ENCODE measurements around the gene HMCN1.

Gene HMCN1

DNA sequence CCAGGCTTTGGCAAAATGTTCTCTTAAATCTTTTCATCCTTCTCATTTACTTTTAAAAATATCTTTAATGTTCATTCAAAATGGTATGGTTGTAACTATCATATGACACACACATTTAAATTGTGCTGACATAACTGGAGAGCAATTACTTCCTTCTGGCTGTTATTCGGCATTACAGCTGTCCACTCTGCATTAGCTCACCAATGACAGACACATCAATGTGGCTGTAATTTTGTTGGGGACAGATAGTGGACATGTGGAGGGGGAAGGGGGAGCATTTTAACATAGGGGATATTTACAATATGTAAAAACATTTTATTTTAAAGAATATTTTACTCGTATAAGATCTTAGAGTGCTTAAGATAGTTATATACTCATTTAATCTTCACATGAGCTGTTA lies 319.8 kb downstream of the HMCN1 start:
- H3K36me3 ChIP-seq (ENCODE audit: control insufficient read depth in 1 of 2, insufficient read depth in 2 of 2, low read depth in 1 of 2, low read length in 2 of 2), result peaks cover 2 to 79% of the 10 kb centered on the region in 2 experiments
- no CpG with 5 or more reads among the region's 2 CpGs for WGBS
- no peak overlapping the region for H3K18ac ChIP-seq (ENCODE audit: low read depth in 1 of 2, low read length in 2 of 2)
- H3K23ac ChIP-seq (ENCODE audit: low read length in 2 of 2), result no peak overlapping the region
- H2BK12ac ChIP-seq (ENCODE audit: low read length in 2 of 2), result no peak overlapping the region
- H3K4me3 ChIP-seq (ENCODE audit: insufficient read depth in 1 of 2, low read depth in 1 of 2, low read length in 2 of 2), result no peak overlapping the region
- no peaks in the 10 kb centered on the region for H3K79me1 ChIP-seq (replicated peaks; ENCODE audit: low read length, poor library complexity, severe bottlenecking)
- no peak overlapping the region for H3K9ac ChIP-seq (ENCODE audit: low read length)
- no peaks in the 10 kb centered on the region for H3K9me3 ChIP-seq (ENCODE audit: control insufficient read depth, low read length)
- H2BK15ac ChIP-seq (ENCODE audit: low read depth, poor library complexity, severe bottlenecking), result no peak overlapping the region
- no peak overlapping the region for H2AFZ ChIP-seq (ENCODE audit: low read depth, low read length)
- no peaks in the 10 kb centered on the region for H3K27me3 ChIP-seq (ENCODE audit: control insufficient read depth in 1 of 2, insufficient read depth in 1 of 2, low read length in 2 of 2)
- H4K8ac ChIP-seq (ENCODE audit: low read length), result no peak overlapping the region
- H3K4me2 ChIP-seq (ENCODE audit: low read length, poor library complexity, severe bottlenecking), result no peak overlapping the region
- no peak overlapping the region for H4K91ac ChIP-seq (ENCODE audit: low read length)
- no peak overlapping the region for H3K14ac ChIP-seq (ENCODE audit: low read length in 2 of 2)
- no peak overlapping the region for H2BK120ac ChIP-seq (ENCODE audit: low read depth, low read length)
- DNase-seq, result no peak
- no peak overlapping the region for H3K27ac ChIP-seq (ENCODE audit: low read length, poor library complexity, severe bottlenecking)
- H3K4ac ChIP-seq (ENCODE audit: low read depth in 1 of 2, low read length in 2 of 2), result no peak overlapping the region
- no peak overlapping the region for H2AK5ac ChIP-seq (ENCODE audit: low read length, severe bottlenecking)
- H2BK5ac ChIP-seq (ENCODE audit: low read depth, low read length, poor library complexity, severe bottlenecking), result no peak overlapping the region
- no peaks in the 10 kb centered on the region for H3K4me1 ChIP-seq (ENCODE audit: control insufficient read depth, insufficient read depth, low read depth, low read length)

DNA sequence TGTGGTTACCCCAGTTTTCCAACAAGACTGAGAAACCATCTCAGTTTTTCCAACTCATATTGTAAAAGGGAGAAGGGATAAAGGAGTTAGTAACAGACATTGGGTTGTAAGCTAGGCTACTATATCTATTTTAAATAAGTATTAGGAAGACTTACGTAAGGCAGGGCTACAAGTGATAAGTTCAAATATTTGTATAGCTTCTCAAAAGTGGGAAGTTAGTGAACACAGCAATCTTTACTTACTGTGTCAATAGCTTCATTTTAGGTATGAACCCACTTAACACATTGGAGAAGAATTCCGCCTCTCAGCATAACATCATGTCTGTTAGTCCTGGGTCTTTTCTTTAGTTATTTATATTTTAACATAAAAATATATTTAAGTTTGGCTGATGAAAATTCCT lies 320.7 kb downstream of the HMCN1 start:
- H3K27me3 ChIP-seq (ENCODE audit: control insufficient read depth in 1 of 2, insufficient read depth in 1 of 2, low read length in 2 of 2), result no peaks in the 10 kb centered on the region
- H3K36me3 ChIP-seq (ENCODE audit: control insufficient read depth in 1 of 2, insufficient read depth in 2 of 2, low read depth in 1 of 2, low read length in 2 of 2), result peaks cover 2 to 76% of the 10 kb centered on the region in 2 experiments
- no peak overlapping the region for H2AK5ac ChIP-seq (ENCODE audit: low read length, severe bottlenecking)
- H3K27ac ChIP-seq (ENCODE audit: low read length, poor library complexity, severe bottlenecking), result no peak overlapping the region
- no peak overlapping the region for H3K9ac ChIP-seq (ENCODE audit: low read length)
- no peak overlapping the region for H3K18ac ChIP-seq (ENCODE audit: low read depth in 1 of 2, low read length in 2 of 2)
- H3K14ac ChIP-seq (ENCODE audit: low read length in 2 of 2), result no peak overlapping the region
- H3K4me3 ChIP-seq (ENCODE audit: insufficient read depth in 1 of 2, low read depth in 1 of 2, low read length in 2 of 2), result no peak overlapping the region
- no peaks in the 10 kb centered on the region for H3K4me1 ChIP-seq (ENCODE audit: control insufficient read depth, insufficient read depth, low read depth, low read length)
- H3K4ac ChIP-seq (ENCODE audit: low read depth in 1 of 2, low read length in 2 of 2), result no peak overlapping the region
- no peak overlapping the region for H4K8ac ChIP-seq (ENCODE audit: low read length)
- no peak for DNase-seq
- no peaks in the 10 kb centered on the region for H3K9me3 ChIP-seq (ENCODE audit: control insufficient read depth, low read length)
- no peak overlapping the region for H4K91ac ChIP-seq (ENCODE audit: low read length)
- WGBS, result no CpG with 5 or more reads among the region's 2 CpGs
- H2AFZ ChIP-seq (ENCODE audit: low read depth, low read length), result no peak overlapping the region
- H2BK120ac ChIP-seq (ENCODE audit: low read depth, low read length), result no peak overlapping the region
- H2BK5ac ChIP-seq (ENCODE audit: low read depth, low read length, poor library complexity, severe bottlenecking), result no peak overlapping the region
- no peak overlapping the region for H2BK12ac ChIP-seq (ENCODE audit: low read length in 2 of 2)
- no peak overlapping the region for H3K4me2 ChIP-seq (ENCODE audit: low read length, poor library complexity, severe bottlenecking)
- H3K23ac ChIP-seq (ENCODE audit: low read length in 2 of 2), result no peak overlapping the region
- no peaks in the 10 kb centered on the region for H3K79me1 ChIP-seq (replicated peaks; ENCODE audit: low read length, poor library complexity, severe bottlenecking)
- no peak overlapping the region for H2BK15ac ChIP-seq (ENCODE audit: low read depth, poor library complexity, severe bottlenecking)

GRCh38 chr1:186055846-186056245 lies 321.7 kb downstream of the HMCN1 start:
- Histone ChIP-seq H3K27ac (ENCODE audit: low read length, poor library complexity, severe bottlenecking) (no peak overlapping the region), H3K18ac (ENCODE audit: low read depth in 1 of 2, low read length in 2 of 2) (no peak overlapping the region), H3K36me3 (ENCODE audit: control insufficient read depth in 1 of 2, insufficient read depth in 2 of 2, low read depth in 1 of 2, low read length in 2 of 2) (peaks cover 2 to 74% of the 10 kb centered on the region in 2 experiments), H3K27me3 (ENCODE audit: control insufficient read depth in 1 of 2, insufficient read depth in 1 of 2, low read length in 2 of 2) (no peaks in the 10 kb centered on the region), H2AK5ac (ENCODE audit: low read length, severe bottlenecking) (no peak overlapping the region), H3K4me1 (ENCODE audit: control insufficient read depth, insufficient read depth, low read depth, low read length) (no peaks in the 10 kb centered on the region), H3K14ac (ENCODE audit: low read length in 2 of 2) (no peak overlapping the region), H3K9me3 (ENCODE audit: control insufficient read depth, low read length) (no peaks in the 10 kb centered on the region), H3K4me2 (ENCODE audit: low read length, poor library complexity, severe bottlenecking) (no peak overlapping the region), H3K9ac (ENCODE audit: low read length) (peak overlapping the region; percentile 58), H2BK5ac (ENCODE audit: low read depth, low read length, poor library complexity, severe bottlenecking) (no peak overlapping the region), H3K23ac (ENCODE audit: low read length in 2 of 2) (no peak overlapping the region), H2BK12ac (ENCODE audit: low read length in 2 of 2) (no peak overlapping the region), H3K4me3 (ENCODE audit: insufficient read depth in 1 of 2, low read depth in 1 of 2, low read length in 2 of 2) (no peak overlapping the region), H4K8ac (ENCODE audit: low read length) (no peak overlapping the region), H2BK15ac (ENCODE audit: low read depth, poor library complexity, severe bottlenecking) (no peak overlapping the region), H3K4ac (ENCODE audit: low read depth in 1 of 2, low read length in 2 of 2) (no peak overlapping the region), H2AFZ (ENCODE audit: low read depth, low read length) (no peak overlapping the region), H4K91ac (ENCODE audit: low read length) (no peak overlapping the region), H3K79me1 (replicated peaks; ENCODE audit: low read length, poor library complexity, severe bottlenecking) (no peaks in the 10 kb centered on the region), H2BK120ac (ENCODE audit: low read depth, low read length) (no peak overlapping the region)
- no CpG with 5 or more reads among the region's 2 CpGs for WGBS
- DNase-seq, result no peak

- no peak overlapping the region for H2BK15ac ChIP-seq (ENCODE audit: low read depth, poor library complexity, severe bottlenecking)
- H2BK120ac ChIP-seq (ENCODE audit: low read depth, low read length), result no peak overlapping the region
- H3K36me3 ChIP-seq (ENCODE audit: control insufficient read depth in 1 of 2, insufficient read depth in 2 of 2, low read depth in 1 of 2, low read length in 2 of 2), result peaks cover 2 to 74% of the 10 kb centered on the region in 2 experiments
- H2BK12ac ChIP-seq (ENCODE audit: low read length in 2 of 2), result no peak overlapping the region
- no peak overlapping the region for H4K91ac ChIP-seq (ENCODE audit: low read length)
- no peak overlapping the region for H3K4me3 ChIP-seq (ENCODE audit: insufficient read depth in 1 of 2, low read depth in 1 of 2, low read length in 2 of 2)
- H2AK5ac ChIP-seq (ENCODE audit: low read length, severe bottlenecking), result no peak overlapping the region
- no peak overlapping the region for H3K14ac ChIP-seq (ENCODE audit: low read length in 2 of 2)
- no peak overlapping the region for H2BK5ac ChIP-seq (ENCODE audit: low read depth, low read length, poor library complexity, severe bottlenecking)
- no peak overlapping the region for H2AFZ ChIP-seq (ENCODE audit: low read depth, low read length)
- no peak overlapping the region for H3K4ac ChIP-seq (ENCODE audit: low read depth in 1 of 2, low read length in 2 of 2)
- no peak overlapping the region for H3K23ac ChIP-seq (ENCODE audit: low read length in 2 of 2)
- H4K8ac ChIP-seq (ENCODE audit: low read length), result no peak overlapping the region
- no peak overlapping the region for H3K18ac ChIP-seq (ENCODE audit: low read depth in 1 of 2, low read length in 2 of 2)
- H3K9ac ChIP-seq (ENCODE audit: low read length), result no peak overlapping the region
- no peak overlapping the region for H3K27ac ChIP-seq (ENCODE audit: low read length, poor library complexity, severe bottlenecking)
- no peaks in the 10 kb centered on the region for H3K27me3 ChIP-seq (ENCODE audit: control insufficient read depth in 1 of 2, insufficient read depth in 1 of 2, low read length in 2 of 2)
- no peak for DNase-seq
- H3K4me1 ChIP-seq (ENCODE audit: control insufficient read depth, insufficient read depth, low read depth, low read length), result no peaks in the 10 kb centered on the region
- no CpG with 5 or more reads among the region's 1 CpG for WGBS
- H3K79me1 ChIP-seq (replicated peaks; ENCODE audit: low read length, poor library complexity, severe bottlenecking), result no peaks in the 10 kb centered on the region
- H3K4me2 ChIP-seq (ENCODE audit: low read length, poor library complexity, severe bottlenecking), result no peak overlapping the region
- H3K9me3 ChIP-seq (ENCODE audit: control insufficient read depth, low read length), result no peaks in the 10 kb centered on the region
Measured at GRCh38 chr1:186057086-186057485, 322.9 kb downstream of the HMCN1 start.
